K562 (cell line): ENCODE results near the gene UBE2Q1. TPM values are rescaled to one million over a fixed set of nuclear protein-coding genes. Genes with fewer than 3 reads are reported as not detected.
A peak's percentile ranks its signal among the peaks of the same experiment; 100 is the strongest.

ENCODE experiments used
- ARID1B ChIP-seq: fragments of 450-650 bp; IDR thresholded peaks from 2 replicates; pipeline ENCODE4 v1.6.1; 2016; ENCODE audit warnings: antibody characterized with exemption, mild to moderate bottlenecking, inconsistent platforms
- BRF1 ChIP-seq: IDR thresholded peaks from 3 replicates; pipeline ENCODE4 v1.6.1; 2011; ENCODE audit warnings: borderline replicate concordance, mild to moderate bottlenecking; ENCODE audit not compliant: insufficient read length; ENCODE audit errors: extremely low read depth
- DPF2 ChIP-seq: fragments of 450-650 bp; IDR thresholded peaks from 2 replicates; pipeline ENCODE4 v1.6.1; 2016
- ETS2 ChIP-seq: IDR thresholded peaks from 2 replicates; pipeline ENCODE4 v1.6.1; 2016; ENCODE audit warnings: borderline replicate concordance, missing genetic modification characterization, mild to moderate bottlenecking, moderate library complexity, missing compliant biosample characterization; ENCODE audit not compliant: poor library complexity, severe bottlenecking
- FIP1L1 ChIP-seq: fragments of 200-400 bp; formaldehyde crosslinking; IDR thresholded peaks from 2 replicates; pipeline ENCODE4 v1.6.1; 2018; ENCODE audit warnings: mild to moderate bottlenecking, low read depth, low read length; ENCODE audit not compliant: poor library complexity, severe bottlenecking
- FOSL1 ChIP-seq: fragments of 200-800 bp; sonication (Bioruptor generic); conservative IDR thresholded peaks from 2 replicates; pipeline ENCODE4 v1.6.1; 2016; ENCODE audit warnings: missing genetic modification characterization, missing compliant biosample characterization
- FOXM1 ChIP-seq, 2 experiments: fragments of 450-650 bp in 1 of 2; sonication (generic) in 1 of 2; formaldehyde crosslinking in 1 of 2; IDR thresholded peaks; 2 replicates each; pipeline versions ENCODE4 v1.6.1 to v1.9.0; 2017 to 2022; ENCODE audit warnings: low read depth in 2 of 2, mild to moderate bottlenecking in 2 of 2, missing genetic modification reagents in 1 of 2, moderate library complexity in 1 of 2
- GTF2F1 ChIP-seq: IDR thresholded peaks from 2 replicates; pipeline ENCODE4 v1.6.1; 2011; ENCODE audit warnings: low read depth, low read length, improper control_type of control experiment
- IRF2 ChIP-seq: sonication (generic); formaldehyde crosslinking; IDR thresholded peaks from 2 replicates; pipeline ENCODE4 v1.8.1; 2022; ENCODE audit warnings: mild to moderate bottlenecking, missing genetic modification reagents
- MBD2 ChIP-seq: sonication (generic); IDR thresholded peaks from 2 replicates; pipeline ENCODE4 v1.6.1; 2016; ENCODE audit warnings: low read depth, borderline replicate concordance
- MTA3 ChIP-seq: fragments of 450-650 bp; formaldehyde crosslinking; IDR thresholded peaks from 2 replicates; pipeline ENCODE4 v1.6.1; 2017; ENCODE audit warnings: mild to moderate bottlenecking, borderline replicate concordance
- OTX1 ChIP-seq: fragments of 450-650 bp; formaldehyde crosslinking; IDR thresholded peaks from 2 replicates; pipeline ENCODE4 v1.4.0; 2022; ENCODE audit warnings: mild to moderate bottlenecking
- SRSF9 ChIP-seq: fragments of 200-400 bp; formaldehyde crosslinking; IDR thresholded peaks from 2 replicates; pipeline ENCODE4 v1.6.1; 2017; ENCODE audit warnings: low read depth, low read length, borderline replicate concordance
- ZNF197 ChIP-seq: fragments of 200-800 bp; sonication (Bioruptor generic); IDR thresholded peaks from 2 replicates; pipeline ENCODE4 v1.6.1; 2016; ENCODE audit warnings: low read depth, missing genetic modification characterization, missing compliant biosample characterization
- polyA plus RNA-seq, 8 experiments: library from polyadenylated mRNA; depleted of rRNA in 4 of 8; stranded (reverse) in 5 of 8; unstranded in 3 of 8; fragments of >200 nt; fragmentation: Nextera tagmentation in 2 of 8; fragmentation: Illumina TruSeq in 1 of 8; extraction: Ambion mirVana in 2 of 8; extraction: Trizol in 1 of 8; gene quantifications; 2 replicates each; pipeline versions ENCODE4 v1.2.1 to v1.2.3, GENCODE V29; 2011 to 2014; ENCODE audit warnings: inconsistent platforms in 1 of 8, missing spikeins in 1 of 8
- total RNA-seq, 7 experiments: library from RNA; depleted of rRNA in 6 of 7; stranded (reverse); fragments of >200 nt in 6 of 7; fragmentation: Illumina TruSeq in 2 of 7; extraction: Trizol in 2 of 7; gene quantifications; 2 replicates each; pipeline versions ENCODE4 v1.2.1 to v1.2.3, GENCODE V29; 2011 to 2021; ENCODE audit warnings: low replicate concordance in 1 of 7
- TF ChIP-seq, protein P1 (sequence below): fragments of 150-350 bp; IDR thresholded peaks from 2 replicates; pipeline ENCODE4 v1.6.1; 2014; ENCODE audit warnings: low read depth, mild to moderate bottlenecking, low read length, borderline replicate concordance
- TF ChIP-seq, protein P2 (sequence below): fragments of 150-350 bp; conservative IDR thresholded peaks from 2 replicates; pipeline ENCODE4 v1.6.1; 2014; ENCODE audit warnings: low read length
- TF ChIP-seq, protein P3 (sequence below), 2 experiments: fragments of 450-650 bp in 1 of 2; sonication (generic) in 1 of 2; formaldehyde crosslinking; conservative IDR thresholded peaks; 2 replicates each; pipeline versions ENCODE4 v1.4.0 to v1.8.1; 2020 to 2022; ENCODE audit warnings: mild to moderate bottlenecking in 1 of 2, missing genetic modification reagents in 1 of 2
- TF ChIP-seq, protein P4 (sequence below): IDR thresholded peaks from 3 replicates; pipeline ENCODE4 v1.6.1; 2011; ENCODE audit warnings: borderline replicate concordance, mild to moderate bottlenecking; ENCODE audit not compliant: insufficient read length, insufficient read depth

Gene UBE2Q1
- total and polyA plus RNA-seq, 9 of the 15 experiments (the other 6 are each of a cell fraction or from before 2014, with no cell fraction given) = 8.0 to 58.8 (median 27.6) TPM

DNA sequence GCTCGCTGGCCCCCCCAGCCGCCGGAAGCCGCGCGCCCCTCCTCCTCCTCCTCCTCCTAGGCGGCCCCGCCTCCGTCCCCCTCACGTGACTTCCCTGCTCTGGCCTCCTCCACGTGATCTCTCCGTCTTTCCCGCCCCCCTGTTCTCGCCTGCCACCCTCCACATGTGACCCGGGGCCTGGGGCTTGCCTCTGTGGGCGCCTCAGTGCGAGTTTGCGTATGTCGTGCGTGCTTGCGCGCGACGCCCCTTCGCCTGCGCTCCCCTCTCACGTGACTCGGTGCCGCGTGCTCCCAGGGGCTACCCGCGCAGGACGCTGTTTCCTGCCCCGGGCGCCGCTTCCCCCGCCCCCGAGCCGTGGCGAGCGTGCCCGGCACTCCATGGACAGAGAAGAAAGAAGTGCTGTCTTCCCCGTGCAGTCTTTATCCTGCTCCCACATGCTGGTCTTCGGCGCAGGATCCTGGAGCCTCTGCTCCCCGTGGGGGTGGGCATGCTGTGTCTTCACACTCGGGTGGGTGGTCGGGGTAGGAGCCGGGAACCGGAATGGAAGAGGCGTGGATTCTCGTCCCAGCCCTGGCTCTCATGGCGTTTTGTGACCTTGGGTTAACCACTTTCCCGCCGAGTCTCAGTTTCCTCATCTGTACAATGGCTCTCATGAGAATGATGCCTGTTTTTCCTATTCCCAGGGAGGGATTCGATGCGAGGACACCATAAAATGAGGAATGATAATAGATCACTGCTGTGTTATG lies 431 bp upstream of the UBE2Q1 start (continued):
- TF ChIP-seq, protein P1, sequence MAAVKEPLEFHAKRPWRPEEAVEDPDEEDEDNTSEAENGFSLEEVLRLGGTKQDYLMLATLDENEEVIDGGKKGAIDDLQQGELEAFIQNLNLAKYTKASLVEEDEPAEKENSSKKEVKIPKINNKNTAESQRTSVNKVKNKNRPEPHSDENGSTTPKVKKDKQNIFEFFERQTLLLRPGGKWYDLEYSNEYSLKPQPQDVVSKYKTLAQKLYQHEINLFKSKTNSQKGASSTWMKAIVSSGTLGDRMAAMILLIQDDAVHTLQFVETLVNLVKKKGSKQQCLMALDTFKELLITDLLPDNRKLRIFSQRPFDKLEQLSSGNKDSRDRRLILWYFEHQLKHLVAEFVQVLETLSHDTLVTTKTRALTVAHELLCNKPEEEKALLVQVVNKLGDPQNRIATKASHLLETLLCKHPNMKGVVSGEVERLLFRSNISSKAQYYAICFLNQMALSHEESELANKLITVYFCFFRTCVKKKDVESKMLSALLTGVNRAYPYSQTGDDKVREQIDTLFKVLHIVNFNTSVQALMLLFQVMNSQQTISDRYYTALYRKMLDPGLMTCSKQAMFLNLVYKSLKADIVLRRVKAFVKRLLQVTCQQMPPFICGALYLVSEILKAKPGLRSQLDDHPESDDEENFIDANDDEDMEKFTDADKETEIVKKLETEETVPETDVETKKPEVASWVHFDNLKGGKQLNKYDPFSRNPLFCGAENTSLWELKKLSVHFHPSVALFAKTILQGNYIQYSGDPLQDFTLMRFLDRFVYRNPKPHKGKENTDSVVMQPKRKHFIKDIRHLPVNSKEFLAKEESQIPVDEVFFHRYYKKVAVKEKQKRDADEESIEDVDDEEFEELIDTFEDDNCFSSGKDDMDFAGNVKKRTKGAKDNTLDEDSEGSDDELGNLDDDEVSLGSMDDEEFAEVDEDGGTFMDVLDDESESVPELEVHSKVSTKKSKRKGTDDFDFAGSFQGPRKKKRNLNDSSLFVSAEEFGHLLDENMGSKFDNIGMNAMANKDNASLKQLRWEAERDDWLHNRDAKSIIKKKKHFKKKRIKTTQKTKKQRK = no peak
- TF ChIP-seq, protein P2, sequence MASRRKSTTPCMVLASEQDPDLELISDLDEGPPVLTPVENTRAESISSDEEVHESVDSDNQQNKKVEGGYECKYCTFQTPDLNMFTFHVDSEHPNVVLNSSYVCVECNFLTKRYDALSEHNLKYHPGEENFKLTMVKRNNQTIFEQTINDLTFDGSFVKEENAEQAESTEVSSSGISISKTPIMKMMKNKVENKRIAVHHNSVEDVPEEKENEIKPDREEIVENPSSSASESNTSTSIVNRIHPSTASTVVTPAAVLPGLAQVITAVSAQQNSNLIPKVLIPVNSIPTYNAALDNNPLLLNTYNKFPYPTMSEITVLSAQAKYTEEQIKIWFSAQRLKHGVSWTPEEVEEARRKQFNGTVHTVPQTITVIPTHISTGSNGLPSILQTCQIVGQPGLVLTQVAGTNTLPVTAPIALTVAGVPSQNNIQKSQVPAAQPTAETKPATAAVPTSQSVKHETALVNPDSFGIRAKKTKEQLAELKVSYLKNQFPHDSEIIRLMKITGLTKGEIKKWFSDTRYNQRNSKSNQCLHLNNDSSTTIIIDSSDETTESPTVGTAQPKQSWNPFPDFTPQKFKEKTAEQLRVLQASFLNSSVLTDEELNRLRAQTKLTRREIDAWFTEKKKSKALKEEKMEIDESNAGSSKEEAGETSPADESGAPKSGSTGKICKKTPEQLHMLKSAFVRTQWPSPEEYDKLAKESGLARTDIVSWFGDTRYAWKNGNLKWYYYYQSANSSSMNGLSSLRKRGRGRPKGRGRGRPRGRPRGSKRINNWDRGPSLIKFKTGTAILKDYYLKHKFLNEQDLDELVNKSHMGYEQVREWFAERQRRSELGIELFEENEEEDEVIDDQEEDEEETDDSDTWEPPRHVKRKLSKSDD = no peak
- TF ChIP-seq SRSF9 = no peak
- TF ChIP-seq FOXM1 (IDR thresholded peaks at IDR 0.05; ENCODE audit: low read depth) = peak; percentile 27; the same call in 1 of the 2 replicates
- TF ChIP-seq FOXM1 (CRISPR knock-in tag; IDR thresholded peaks at IDR 0.05; ENCODE audit: low read depth) = peak; percentile 90
- peak; percentile 25 for TF ChIP-seq DPF2
- TF ChIP-seq FIP1L1 = peak; percentile 72
- TF ChIP-seq BRF1 = no peak
- no peak; the same call in 1 of the 2 replicates for TF ChIP-seq FOSL1 (tag)
- TF ChIP-seq MBD2 = no peak; the same call in 1 of the 2 replicates
- TF ChIP-seq OTX1 (CRISPR knock-in tag) = 0 out of 2 replicates have a peak, but pooled peaks have one; percentile 12
- TF ChIP-seq, protein P3, sequence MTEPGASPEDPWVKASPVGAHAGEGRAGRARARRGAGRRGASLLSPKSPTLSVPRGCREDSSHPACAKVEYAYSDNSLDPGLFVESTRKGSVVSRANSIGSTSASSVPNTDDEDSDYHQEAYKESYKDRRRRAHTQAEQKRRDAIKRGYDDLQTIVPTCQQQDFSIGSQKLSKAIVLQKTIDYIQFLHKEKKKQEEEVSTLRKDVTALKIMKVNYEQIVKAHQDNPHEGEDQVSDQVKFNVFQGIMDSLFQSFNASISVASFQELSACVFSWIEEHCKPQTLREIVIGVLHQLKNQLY (CRISPR knock-in tag; conservative IDR thresholded peaks at IDR 0.05) = peak in 1 of 2 experiments; percentile 98; a peak in 1 of 4 replicates
- TF ChIP-seq, protein P4, sequence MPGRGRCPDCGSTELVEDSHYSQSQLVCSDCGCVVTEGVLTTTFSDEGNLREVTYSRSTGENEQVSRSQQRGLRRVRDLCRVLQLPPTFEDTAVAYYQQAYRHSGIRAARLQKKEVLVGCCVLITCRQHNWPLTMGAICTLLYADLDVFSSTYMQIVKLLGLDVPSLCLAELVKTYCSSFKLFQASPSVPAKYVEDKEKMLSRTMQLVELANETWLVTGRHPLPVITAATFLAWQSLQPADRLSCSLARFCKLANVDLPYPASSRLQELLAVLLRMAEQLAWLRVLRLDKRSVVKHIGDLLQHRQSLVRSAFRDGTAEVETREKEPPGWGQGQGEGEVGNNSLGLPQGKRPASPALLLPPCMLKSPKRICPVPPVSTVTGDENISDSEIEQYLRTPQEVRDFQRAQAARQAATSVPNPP = no peak
- TF ChIP-seq GTF2F1 = no peak; the same call in 1 of the 2 replicates
- TF ChIP-seq IRF2 (CRISPR knock-in tag) = no peak
- peak; percentile 74; the same call in 1 of the 2 replicates for TF ChIP-seq MTA3
- peak; percentile 81; the same call in 1 of the 2 replicates for TF ChIP-seq ZNF197 (CRISPR knock-in tag)
- peak; percentile 26; the same call in 1 of the 2 replicates for TF ChIP-seq ARID1B
- TF ChIP-seq ETS2 = no peak
